ES-I3 (cell line): Measurements from ENCODE around the gene TSHZ1.

ENCODE experiments used
- H3K36me3 ChIP-seq: 2 replicates; pipeline ENCODE4 v1.6.1; 2013; ENCODE audit warnings: mild to moderate bottlenecking, low read length, control low read depth, moderate library complexity; ENCODE audit not compliant: insufficient read depth
- H3K4me1 ChIP-seq: 2 replicates; pipeline ENCODE4 v1.6.1; 2013; ENCODE audit warnings: mild to moderate bottlenecking, control low read depth, low read length; ENCODE audit not compliant: insufficient read depth
- H3K9ac ChIP-seq: 2 replicates; pipeline ENCODE4 v1.6.1; 2013; ENCODE audit warnings: low read depth, mild to moderate bottlenecking, low read length, moderate library complexity
- H3K9me3 ChIP-seq: 2 replicates; pipeline ENCODE4 v1.6.1; 2013; ENCODE audit warnings: mild to moderate bottlenecking, low read length, moderate library complexity; ENCODE audit not compliant: control insufficient read depth, insufficient read depth

TSHZ1 gene

DNA sequence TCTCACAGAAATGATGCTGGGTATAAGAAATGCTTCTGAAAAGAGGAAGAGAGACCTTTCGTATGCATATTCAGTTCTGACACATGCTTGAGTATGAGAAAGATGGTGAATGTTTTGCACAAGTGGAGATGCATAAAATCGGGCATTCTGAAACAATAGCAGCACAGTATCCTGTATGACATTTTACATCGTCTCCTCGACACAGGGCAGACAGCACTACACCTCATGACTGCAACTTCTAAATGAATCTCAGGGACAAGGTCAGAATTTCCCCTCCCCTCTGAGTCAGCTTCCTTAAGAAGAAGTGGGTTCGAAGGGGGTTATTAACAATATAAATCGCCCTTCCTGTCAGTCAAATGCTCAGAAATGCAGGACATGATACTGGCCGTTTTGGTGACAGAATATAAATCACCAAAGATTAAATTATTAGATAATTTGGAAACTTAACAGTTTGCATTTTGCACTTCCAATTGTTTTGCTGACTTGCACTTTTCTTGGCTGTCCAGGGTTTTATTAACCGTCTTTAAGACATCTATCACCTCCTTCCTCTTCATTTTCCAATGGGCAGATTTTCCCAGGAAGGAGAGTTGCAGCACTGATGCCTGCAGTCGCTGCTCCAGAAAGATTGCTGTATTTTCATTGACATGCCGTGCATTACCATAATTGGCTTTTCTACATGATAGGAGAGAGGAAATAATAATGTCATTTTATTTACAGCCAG is 57.2 kb downstream of the TSHZ1 start:
- H3K4me1 ChIP-seq = no peaks in the 10 kb centered on the region
- H3K9ac ChIP-seq = no peak overlapping the region

DNA sequence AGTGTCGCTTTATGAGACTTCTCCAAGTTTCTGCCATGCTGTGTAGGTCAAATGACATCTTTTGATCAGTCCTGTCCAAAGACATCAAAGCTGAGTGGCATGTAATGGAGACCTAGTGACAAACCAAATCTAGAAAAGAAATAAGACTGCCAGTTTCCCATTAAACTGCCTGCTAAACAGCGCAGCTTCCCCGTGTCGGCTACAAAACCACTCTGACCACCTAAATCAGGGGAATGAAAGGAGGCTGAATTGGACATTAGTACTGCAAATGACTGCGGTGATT is 57.7 kb downstream of the TSHZ1 start:
- no peaks in the 10 kb centered on the region for H3K4me1 ChIP-seq
- H3K9ac ChIP-seq = no peak overlapping the region
- no peaks in the 10 kb centered on the region for H3K9me3 ChIP-seq

More for the DNA sequence above, 57.2 kb downstream of the TSHZ1 start:
- no peaks in the 10 kb centered on the region for H3K36me3 ChIP-seq
- no peaks in the 10 kb centered on the region for H3K9me3 ChIP-seq

DNA sequence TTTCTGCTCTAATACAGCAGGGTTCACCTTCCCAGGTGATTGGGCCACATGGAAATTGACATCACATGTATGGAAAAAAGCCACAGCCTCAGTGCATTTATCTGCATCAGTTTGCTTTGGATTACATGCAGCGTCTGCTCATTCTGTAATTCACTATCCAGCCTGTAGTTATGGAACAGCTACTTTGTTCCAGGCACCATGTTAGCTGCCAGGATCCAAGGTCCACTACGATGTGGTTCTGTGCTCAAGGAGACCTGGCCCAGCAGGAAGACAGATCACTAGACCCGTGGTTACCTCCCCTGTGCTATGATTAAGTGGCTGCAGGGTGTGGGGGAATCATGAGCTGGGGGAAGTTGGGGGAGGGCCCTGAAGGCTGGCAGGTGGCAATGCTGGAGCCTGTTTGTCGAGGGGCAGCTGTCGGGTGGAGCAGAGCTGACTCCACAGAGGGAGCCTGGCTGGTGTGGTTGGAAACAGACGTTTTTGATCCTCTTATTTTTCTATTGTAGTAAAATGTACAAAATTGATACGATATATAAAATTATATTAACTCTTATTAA is 58.6 kb downstream of the TSHZ1 start:
- H3K36me3 ChIP-seq = no peaks in the 10 kb centered on the region
- H3K9me3 ChIP-seq = no peaks in the 10 kb centered on the region
- H3K4me1 ChIP-seq = no peaks in the 10 kb centered on the region
- H3K9ac ChIP-seq = no peak overlapping the region

More for the DNA sequence above, 57.7 kb downstream of the TSHZ1 start:
- no peaks in the 10 kb centered on the region for H3K36me3 ChIP-seq

DNA sequence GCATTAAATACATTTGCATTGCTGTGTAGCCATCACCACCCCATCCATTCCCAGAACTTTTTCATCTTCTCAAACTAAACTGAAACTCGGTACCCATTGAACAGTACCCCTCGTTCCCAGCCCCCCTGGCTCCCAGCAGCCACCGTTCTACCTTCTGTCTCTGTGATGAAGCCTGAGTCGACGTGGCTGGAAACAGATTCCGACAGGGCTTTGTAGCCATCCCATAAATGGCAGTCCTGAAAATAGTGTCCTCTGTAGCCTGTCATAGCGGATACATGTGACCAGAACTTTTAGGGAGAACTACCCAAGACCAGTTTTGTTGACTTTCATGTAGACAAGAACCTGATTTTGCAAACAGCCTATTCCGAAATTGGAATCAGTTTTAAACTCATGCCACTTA is 59.1 kb downstream of the TSHZ1 start:
- Histone ChIP-seq H3K9ac (no peak overlapping the region), H3K4me1 (no peaks in the 10 kb centered on the region), H3K36me3 (no peaks in the 10 kb centered on the region), H3K9me3 (no peaks in the 10 kb centered on the region)

DNA sequence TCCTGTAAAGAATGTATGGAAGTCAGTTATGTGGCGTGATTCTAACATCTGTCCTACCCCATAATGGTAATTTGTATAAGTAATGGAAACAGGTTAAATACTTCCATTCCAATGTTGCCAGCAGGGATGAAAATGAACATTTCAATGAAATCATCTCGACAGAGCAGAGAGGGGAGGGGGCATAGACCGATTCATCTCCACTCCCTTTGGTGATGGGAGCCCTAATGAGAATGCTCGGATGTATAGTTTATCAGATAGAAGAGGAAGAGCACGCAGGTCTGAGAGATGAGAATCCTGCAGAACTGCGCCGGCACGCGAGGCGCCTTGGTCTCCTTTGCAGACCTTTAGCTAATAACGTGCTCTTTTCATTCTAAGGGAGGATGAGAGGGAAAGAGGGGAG is 61.4 kb downstream of the TSHZ1 start:
- Histone ChIP-seq H3K9me3 (no peaks in the 10 kb centered on the region), H3K4me1 (no peaks in the 10 kb centered on the region), H3K36me3 (no peaks in the 10 kb centered on the region), H3K9ac (no peak overlapping the region)

DNA sequence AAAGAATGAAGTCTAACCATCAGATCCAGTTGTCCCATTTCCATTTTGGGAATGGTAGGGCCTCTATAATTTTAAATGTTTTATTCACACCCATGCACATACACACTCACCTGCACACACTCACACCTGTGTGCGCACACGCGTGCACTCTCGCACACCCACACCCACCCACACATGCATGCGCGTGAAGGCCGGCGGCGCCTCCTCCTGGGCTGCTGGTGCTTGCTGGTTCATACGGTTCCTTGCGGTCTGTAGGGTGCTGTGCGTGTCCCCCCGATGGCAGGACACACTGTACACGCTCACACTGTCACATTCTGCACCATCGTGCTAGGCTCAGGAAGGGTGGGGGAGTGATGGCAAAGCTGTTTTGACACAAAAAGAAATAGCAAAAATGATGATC is 63.2 kb downstream of the TSHZ1 start:
- Histone ChIP-seq H3K9me3 (no peaks in the 10 kb centered on the region), H3K9ac (no peak overlapping the region), H3K36me3 (no peaks in the 10 kb centered on the region), H3K4me1 (no peaks in the 10 kb centered on the region)

DNA sequence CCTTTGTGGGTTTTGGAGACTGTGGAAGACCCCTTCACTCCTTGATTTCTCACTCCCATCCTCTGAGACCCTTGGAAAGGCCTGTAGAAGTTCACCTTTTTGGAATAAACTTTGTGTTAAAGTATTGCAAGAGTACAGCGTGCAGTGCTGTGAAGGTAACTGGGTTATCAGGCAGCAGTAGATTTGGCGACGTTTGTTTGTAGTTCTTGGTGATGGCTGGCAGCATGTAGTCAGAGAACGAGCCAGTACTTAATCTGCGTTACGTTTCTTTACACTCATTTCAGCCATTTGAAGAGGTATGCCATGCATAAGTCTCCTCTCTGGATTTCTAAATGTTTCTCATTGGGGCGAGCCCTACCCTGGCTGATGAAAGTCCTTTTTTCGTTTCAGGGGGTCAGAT is 64.6 kb downstream of the TSHZ1 start:
- Histone ChIP-seq H3K9ac (no peak overlapping the region), H3K9me3 (no peaks in the 10 kb centered on the region), H3K36me3 (no peaks in the 10 kb centered on the region), H3K4me1 (no peaks in the 10 kb centered on the region)

DNA sequence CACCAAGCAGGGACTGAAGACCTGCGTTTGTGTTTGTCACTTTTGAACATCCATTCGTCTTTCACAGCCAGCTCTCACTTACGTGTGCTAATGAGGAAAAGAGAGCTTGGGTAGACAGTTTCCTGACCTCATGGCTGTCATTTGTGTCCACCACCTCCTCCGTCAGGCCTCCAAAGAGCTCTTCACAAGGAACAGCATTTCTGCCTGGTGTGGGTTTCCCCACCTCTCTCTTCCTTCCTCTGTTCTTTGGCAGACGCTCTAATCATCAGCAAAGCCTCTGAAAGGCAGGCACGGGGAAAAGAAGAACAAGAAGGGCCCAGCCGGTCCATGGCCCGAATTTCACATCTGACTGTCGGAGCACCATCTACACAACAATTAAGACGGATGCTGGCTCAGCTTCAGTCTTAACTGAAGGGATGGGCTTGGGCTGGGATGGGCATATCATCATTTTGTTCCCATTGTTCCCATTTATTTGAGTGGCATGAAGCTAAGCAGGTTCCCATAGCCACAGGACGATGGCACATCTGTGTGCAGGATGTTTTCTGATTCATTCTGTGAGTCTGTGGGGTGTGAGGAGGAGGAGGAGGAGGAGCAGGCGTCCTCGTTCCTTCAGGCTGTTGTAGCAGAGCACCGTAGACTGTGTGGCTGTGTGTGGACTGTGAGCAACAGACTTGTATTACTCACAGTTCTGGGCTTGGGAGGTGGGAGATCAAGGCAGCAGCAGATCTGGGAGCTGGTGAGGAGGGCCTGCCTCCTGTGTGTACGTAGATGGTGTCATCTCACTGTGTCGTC is 66.4 kb downstream of the TSHZ1 start:
- Histone ChIP-seq H3K9ac (no peak overlapping the region), H3K4me1 (no peaks in the 10 kb centered on the region), H3K36me3 (no peaks in the 10 kb centered on the region), H3K9me3 (no peaks in the 10 kb centered on the region)

DNA sequence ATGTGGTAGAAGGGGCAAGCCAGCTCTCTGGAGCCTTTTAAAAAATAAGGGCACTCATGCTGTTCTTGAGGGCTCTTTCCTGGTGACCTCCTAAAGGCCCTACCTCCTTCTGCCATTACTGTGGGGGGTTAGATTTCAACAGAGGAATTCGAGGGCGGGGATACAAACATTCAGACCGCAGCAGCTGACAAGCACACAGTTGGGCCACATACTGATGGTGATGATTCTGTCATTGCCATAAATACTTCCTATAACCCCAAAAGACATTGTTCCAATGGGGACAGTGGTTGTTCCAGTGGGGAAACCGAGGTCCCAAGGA is 67.0 kb downstream of the TSHZ1 start:
- Histone ChIP-seq H3K9me3 (no peaks in the 10 kb centered on the region), H3K36me3 (no peaks in the 10 kb centered on the region), H3K9ac (no peak overlapping the region), H3K4me1 (no peaks in the 10 kb centered on the region)

DNA sequence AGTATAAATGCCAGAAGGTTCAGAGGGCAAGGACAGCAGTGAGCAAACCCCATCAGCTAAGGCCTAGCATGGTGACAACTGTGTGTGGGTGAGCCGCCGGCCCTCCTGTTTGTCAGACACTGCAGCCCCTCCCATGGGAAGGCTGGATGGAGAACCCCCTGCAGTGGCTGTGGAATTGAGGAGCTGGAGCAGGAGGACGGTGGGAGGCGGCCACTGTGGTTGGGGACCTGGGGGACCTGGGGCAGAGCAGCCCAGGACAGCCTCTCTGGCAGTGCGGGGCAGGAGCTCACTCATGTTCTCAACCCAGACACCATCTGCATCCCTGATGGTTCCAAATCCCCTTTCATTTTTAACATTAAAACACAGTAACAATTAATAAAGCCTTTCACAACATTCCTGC is 68.8 kb downstream of the TSHZ1 start:
- Histone ChIP-seq H3K9me3 (no peaks in the 10 kb centered on the region), H3K36me3 (no peaks in the 10 kb centered on the region), H3K4me1 (no peaks in the 10 kb centered on the region), H3K9ac (no peak overlapping the region)

DNA sequence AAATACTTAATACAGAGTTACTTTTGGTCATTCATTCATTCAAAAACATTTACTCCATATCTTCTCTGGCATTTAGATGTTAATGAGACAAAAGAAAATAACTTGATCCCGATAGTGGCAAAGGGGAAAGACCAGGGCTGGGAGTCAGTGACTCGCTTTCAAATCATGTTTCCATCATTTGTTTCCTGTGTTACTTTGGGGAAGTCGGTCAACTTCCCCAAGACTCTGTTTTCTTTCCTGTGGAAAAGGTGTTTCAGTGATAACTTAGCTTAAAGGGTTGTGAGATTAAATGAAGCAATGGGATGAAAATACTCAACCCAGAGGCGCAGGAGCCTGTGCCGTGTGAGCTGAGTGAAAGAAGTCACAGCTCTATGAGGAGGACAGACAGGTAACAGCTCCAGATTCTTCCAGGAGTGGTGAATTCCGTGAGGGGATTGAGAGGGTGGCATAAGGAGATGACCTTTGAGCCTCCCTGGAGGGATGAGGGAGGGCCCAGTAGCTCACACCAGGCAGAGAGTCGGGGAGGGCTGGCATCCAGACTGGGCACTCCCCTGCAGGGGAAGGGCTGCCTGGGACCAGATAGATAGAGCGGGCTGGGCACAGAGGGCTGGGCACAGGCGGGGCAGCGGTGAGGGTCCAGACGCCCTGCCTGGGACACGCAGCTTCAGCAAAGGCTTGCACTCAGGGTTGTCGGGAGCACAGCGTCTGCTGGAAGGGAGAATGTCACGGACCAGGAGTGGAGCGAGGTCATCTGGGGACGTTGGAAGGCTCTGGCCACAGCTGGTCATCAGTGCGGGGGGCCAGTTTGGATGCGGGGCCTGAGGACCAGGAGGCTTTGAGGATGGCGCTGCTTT is 70.1 kb downstream of the TSHZ1 start:
- H3K9ac ChIP-seq = no peak overlapping the region
- H3K4me1 ChIP-seq = no peaks in the 10 kb centered on the region
- H3K36me3 ChIP-seq = no peaks in the 10 kb centered on the region
- H3K9me3 ChIP-seq = no peaks in the 10 kb centered on the region

DNA sequence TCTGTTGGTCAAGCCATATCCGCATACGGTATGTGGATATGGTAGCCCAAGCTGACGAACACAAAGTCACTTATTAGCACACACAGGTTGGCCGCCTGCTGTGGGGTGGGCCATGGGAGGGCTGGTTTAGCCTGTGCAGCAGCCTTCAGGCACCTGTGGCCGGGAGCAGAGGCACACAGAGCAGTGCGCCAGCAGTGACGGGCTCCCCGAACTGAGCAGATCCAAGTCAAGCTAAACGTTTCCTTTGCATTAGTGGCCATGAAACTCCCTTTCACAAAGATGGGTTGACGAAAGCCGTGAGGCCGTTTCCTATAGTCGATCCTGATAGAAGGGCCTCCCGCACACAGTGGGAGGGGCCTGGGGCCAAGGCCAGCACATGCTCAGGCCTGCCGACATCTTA is 72.1 kb downstream of the TSHZ1 start:
- Histone ChIP-seq H3K36me3 (no peaks in the 10 kb centered on the region), H3K9ac (no peak overlapping the region), H3K4me1 (no peaks in the 10 kb centered on the region), H3K9me3 (no peaks in the 10 kb centered on the region)

DNA sequence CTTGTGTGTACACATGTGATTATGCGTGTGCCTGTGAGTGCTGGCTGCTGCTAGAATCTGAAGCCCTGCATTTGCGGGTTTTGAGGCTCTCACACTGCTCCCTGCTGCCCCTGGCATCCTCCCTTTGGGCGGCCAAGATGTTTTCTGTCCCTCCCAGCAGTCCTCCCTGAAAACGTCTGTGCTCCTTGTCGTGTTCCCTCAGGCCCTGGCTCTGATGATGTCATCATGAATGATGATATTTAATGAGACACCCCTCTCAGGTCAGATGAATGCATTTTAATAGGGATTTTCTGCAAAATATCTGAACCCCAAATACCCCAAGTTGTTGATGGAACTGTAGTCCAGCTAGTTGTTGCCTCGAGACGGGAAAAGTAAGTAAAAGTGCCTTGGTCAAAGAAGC is 73.1 kb downstream of the TSHZ1 start:
- H3K9me3 ChIP-seq = no peaks in the 10 kb centered on the region
- H3K36me3 ChIP-seq = no peaks in the 10 kb centered on the region
- H3K9ac ChIP-seq = no peak overlapping the region
- H3K4me1 ChIP-seq = no peaks in the 10 kb centered on the region

DNA sequence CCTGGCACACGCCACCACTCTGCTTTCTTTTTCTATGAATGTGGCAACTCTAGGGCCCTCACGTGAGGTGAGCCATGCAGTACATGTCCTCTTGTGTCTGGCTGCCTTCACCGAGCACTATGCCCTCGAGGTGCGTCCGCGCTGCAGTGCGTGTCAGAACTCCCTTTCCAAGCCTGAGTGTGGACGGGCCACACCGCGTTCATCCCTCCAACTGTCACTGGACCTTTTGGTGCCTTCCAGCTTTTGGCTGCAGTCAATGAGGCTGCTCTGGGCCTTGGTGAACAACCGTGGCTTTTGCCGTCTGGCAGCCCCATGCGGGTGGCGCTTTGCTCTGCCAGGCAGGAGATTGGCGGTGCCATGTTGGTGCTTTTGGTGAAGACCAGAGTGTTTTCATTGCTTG is 74.0 kb downstream of the TSHZ1 start:
- no peaks in the 10 kb centered on the region for H3K36me3 ChIP-seq
- no peaks in the 10 kb centered on the region for H3K9me3 ChIP-seq
- H3K9ac ChIP-seq = no peak overlapping the region
- H3K4me1 ChIP-seq = no peaks in the 10 kb centered on the region
